ENCODE results near the gene FNDC3B.

Gene FNDC3B

DNA sequence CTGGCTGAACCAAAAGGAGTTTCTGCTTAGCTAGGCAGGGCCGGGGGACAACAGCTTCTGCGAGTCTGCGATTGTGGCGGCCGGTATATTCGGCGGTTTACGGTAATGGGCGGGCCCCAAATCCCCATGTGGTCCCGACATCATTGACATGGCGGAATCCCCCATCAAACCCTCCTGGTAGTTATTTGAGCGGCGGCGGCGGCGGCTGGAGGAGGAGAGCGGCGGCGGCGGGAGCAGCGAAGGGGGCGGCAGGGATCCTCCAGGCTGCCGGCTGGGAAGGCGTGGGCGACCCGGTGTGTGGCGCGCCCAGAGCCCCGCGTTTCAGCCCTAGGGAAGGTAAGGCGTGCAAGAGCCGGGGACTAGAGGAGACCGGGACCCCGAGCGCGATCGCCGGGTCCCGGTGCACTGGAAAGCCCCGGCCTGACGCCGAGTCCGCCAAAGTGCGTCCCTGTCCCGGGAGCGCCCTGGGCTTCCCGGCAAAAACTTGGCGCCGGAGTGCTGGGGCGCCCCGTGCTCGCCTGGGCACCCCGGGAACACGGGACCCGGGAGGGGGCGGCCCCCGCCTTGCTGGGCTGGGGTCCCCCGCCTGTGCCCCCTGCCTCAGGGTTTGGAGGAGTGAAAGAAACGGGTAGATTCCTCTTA, at the start of gene FNDC3B (continued):
- TF ChIP-seq ZNF623 (tag by site-specific recombination; IDR thresholded peaks at IDR 0.05) (no peak), ZNF391 (tag by site-specific recombination; IDR thresholded peaks at IDR 0.05; ENCODE audit: borderline replicate concordance, low read depth) (peak; percentile 18; the same call in 1 of the 2 replicates), ZNF707 (tag by site-specific recombination; IDR thresholded peaks at IDR 0.05) (peak; percentile 33; the same call in 1 of the 2 replicates), SALL2 (tag by site-specific recombination; IDR thresholded peaks at IDR 0.05; ENCODE audit: borderline replicate concordance) (no peak), ZNF76 (tag by site-specific recombination; IDR thresholded peaks at IDR 0.05; ENCODE audit: borderline replicate concordance, low read depth) (peak; percentile 74; the same call in 1 of the 2 replicates), ZNF514 (tag by site-specific recombination; IDR thresholded peaks at IDR 0.05) (no peak), GLIS1 (tag by site-specific recombination; IDR thresholded peaks at IDR 0.05) (peak; percentile 73), ZNF239 (tag by site-specific recombination; IDR thresholded peaks at IDR 0.05) (no peak), TRIM28 (IDR thresholded peaks at IDR 0.05; ENCODE audit: borderline replicate concordance, low read length) (no peak), ZNF24 (tag by site-specific recombination; IDR thresholded peaks at IDR 0.05) (peak; percentile 50; the same call in 1 of the 2 replicates), ZNF274 (IDR thresholded peaks at IDR 0.05; ENCODE audit: low read length) (no peak), ZNF274 (tag by site-specific recombination; IDR thresholded peaks at IDR 0.05; ENCODE audit: borderline replicate concordance) (no peak), ZNF416 (tag by site-specific recombination; IDR thresholded peaks at IDR 0.05) (no peak), ZNF211 (tag by site-specific recombination; IDR thresholded peaks at IDR 0.05; ENCODE audit: low read depth) (no peak), ZNF791 (tag by site-specific recombination; IDR thresholded peaks at IDR 0.05) (no peak), GFI1B (tag by site-specific recombination; IDR thresholded peaks at IDR 0.05) (no peak), ZNF521 (tag by site-specific recombination; IDR thresholded peaks at IDR 0.05) (no peak), BCL11B (tag by site-specific recombination; IDR thresholded peaks at IDR 0.05; ENCODE audit: low read depth) (no peak)
- TF ChIP-seq, protein P1, sequence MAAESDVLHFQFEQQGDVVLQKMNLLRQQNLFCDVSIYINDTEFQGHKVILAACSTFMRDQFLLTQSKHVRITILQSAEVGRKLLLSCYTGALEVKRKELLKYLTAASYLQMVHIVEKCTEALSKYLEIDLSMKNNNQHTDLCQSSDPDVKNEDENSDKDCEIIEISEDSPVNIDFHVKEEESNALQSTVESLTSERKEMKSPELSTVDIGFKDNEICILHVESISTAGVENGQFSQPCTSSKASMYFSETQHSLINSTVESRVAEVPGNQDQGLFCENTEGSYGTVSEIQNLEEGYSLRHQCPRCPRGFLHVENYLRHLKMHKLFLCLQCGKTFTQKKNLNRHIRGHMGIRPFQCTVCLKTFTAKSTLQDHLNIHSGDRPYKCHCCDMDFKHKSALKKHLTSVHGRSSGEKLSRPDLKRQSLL (tag by site-specific recombination; IDR thresholded peaks at IDR 0.05) = no peak
- TF ChIP-seq, protein P2, sequence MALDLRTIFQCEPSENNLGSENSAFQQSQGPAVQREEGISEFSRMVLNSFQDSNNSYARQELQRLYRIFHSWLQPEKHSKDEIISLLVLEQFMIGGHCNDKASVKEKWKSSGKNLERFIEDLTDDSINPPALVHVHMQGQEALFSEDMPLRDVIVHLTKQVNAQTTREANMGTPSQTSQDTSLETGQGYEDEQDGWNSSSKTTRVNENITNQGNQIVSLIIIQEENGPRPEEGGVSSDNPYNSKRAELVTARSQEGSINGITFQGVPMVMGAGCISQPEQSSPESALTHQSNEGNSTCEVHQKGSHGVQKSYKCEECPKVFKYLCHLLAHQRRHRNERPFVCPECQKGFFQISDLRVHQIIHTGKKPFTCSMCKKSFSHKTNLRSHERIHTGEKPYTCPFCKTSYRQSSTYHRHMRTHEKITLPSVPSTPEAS (tag by site-specific recombination; IDR thresholded peaks at IDR 0.05) = no peak
- TF ChIP-seq, protein P3, sequence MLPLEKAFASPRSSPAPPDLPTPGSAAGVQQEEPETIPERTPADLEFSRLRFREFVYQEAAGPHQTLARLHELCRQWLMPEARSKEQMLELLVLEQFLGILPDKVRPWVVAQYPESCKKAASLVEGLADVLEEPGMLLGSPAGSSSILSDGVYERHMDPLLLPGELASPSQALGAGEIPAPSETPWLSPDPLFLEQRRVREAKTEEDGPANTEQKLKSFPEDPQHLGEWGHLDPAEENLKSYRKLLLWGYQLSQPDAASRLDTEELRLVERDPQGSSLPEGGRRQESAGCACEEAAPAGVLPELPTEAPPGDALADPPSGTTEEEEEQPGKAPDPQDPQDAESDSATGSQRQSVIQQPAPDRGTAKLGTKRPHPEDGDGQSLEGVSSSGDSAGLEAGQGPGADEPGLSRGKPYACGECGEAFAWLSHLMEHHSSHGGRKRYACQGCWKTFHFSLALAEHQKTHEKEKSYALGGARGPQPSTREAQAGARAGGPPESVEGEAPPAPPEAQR (tag by site-specific recombination; IDR thresholded peaks at IDR 0.05) = no peak
- TF ChIP-seq, protein P4, sequence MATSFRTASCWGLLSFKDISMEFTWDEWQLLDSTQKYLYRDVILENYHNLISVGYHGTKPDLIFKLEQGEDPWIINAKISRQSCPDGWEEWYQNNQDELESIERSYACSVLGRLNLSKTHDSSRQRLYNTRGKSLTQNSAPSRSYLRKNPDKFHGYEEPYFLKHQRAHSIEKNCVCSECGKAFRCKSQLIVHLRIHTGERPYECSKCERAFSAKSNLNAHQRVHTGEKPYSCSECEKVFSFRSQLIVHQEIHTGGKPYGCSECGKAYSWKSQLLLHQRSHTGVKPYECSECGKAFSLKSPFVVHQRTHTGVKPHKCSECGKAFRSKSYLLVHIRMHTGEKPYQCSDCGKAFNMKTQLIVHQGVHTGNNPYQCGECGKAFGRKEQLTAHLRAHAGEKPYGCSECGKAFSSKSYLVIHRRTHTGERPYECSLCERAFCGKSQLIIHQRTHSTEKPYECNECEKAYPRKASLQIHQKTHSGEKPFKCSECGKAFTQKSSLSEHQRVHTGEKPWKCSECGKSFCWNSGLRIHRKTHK (tag by site-specific recombination; IDR thresholded peaks at IDR 0.05) = no peak
- TF ChIP-seq, protein P5, sequence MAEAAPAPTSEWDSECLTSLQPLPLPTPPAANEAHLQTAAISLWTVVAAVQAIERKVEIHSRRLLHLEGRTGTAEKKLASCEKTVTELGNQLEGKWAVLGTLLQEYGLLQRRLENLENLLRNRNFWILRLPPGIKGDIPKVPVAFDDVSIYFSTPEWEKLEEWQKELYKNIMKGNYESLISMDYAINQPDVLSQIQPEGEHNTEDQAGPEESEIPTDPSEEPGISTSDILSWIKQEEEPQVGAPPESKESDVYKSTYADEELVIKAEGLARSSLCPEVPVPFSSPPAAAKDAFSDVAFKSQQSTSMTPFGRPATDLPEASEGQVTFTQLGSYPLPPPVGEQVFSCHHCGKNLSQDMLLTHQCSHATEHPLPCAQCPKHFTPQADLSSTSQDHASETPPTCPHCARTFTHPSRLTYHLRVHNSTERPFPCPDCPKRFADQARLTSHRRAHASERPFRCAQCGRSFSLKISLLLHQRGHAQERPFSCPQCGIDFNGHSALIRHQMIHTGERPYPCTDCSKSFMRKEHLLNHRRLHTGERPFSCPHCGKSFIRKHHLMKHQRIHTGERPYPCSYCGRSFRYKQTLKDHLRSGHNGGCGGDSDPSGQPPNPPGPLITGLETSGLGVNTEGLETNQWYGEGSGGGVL (tag by site-specific recombination; IDR thresholded peaks at IDR 0.05) = no peak
- TF ChIP-seq, protein P6, sequence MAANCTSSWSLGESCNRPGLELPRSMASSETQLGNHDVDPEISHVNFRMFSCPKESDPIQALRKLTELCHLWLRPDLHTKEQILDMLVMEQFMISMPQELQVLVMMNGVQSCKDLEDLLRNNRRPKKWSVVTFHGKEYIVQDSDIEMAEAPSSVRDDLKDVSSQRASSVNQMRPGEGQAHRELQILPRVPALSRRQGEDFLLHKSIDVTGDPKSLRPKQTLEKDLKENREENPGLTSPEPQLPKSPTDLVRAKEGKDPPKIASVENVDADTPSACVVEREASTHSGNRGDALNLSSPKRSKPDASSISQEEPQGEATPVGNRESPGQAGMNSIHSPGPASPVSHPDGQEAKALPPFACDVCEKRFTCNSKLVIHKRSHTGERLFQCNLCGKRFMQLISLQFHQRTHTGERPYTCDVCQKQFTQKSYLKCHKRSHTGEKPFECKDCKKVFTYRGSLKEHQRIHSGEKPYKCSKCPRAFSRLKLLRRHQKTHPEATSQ (tag by site-specific recombination; IDR thresholded peaks at IDR 0.05) = no peak; the same call in 1 of the 2 replicates
- TF ChIP-seq, protein P7, sequence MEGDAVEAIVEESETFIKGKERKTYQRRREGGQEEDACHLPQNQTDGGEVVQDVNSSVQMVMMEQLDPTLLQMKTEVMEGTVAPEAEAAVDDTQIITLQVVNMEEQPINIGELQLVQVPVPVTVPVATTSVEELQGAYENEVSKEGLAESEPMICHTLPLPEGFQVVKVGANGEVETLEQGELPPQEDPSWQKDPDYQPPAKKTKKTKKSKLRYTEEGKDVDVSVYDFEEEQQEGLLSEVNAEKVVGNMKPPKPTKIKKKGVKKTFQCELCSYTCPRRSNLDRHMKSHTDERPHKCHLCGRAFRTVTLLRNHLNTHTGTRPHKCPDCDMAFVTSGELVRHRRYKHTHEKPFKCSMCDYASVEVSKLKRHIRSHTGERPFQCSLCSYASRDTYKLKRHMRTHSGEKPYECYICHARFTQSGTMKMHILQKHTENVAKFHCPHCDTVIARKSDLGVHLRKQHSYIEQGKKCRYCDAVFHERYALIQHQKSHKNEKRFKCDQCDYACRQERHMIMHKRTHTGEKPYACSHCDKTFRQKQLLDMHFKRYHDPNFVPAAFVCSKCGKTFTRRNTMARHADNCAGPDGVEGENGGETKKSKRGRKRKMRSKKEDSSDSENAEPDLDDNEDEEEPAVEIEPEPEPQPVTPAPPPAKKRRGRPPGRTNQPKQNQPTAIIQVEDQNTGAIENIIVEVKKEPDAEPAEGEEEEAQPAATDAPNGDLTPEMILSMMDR (tag by site-specific recombination; IDR thresholded peaks at IDR 0.05) = no peak
- TF ChIP-seq, protein P8, sequence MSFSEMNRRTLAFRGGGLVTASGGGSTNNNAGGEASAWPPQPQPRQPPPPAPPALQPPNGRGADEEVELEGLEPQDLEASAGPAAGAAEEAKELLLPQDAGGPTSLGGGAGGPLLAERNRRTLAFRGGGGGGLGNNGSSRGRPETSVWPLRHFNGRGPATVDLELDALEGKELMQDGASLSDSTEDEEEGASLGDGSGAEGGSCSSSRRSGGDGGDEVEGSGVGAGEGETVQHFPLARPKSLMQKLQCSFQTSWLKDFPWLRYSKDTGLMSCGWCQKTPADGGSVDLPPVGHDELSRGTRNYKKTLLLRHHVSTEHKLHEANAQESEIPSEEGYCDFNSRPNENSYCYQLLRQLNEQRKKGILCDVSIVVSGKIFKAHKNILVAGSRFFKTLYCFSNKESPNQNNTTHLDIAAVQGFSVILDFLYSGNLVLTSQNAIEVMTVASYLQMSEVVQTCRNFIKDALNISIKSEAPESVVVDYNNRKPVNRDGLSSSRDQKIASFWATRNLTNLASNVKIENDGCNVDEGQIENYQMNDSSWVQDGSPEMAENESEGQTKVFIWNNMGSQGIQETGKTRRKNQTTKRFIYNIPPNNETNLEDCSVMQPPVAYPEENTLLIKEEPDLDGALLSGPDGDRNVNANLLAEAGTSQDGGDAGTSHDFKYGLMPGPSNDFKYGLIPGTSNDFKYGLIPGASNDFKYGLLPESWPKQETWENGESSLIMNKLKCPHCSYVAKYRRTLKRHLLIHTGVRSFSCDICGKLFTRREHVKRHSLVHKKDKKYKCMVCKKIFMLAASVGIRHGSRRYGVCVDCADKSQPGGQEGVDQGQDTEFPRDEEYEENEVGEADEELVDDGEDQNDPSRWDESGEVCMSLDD (tag by site-specific recombination; IDR thresholded peaks at IDR 0.05) = peak; percentile 53; the same call in 1 of the 2 replicates
